GM21576 (cell line): ENCODE results near the gene MED25.

ENCODE experiments used
- ATAC-seq: cut with Tn5 transposase; IDR thresholded peaks from one replicate; pipeline ENCODE4 v1.9.1; 2021; ENCODE audit warnings: mild to moderate bottlenecking, moderate library complexity; ENCODE audit not compliant: unreplicated experiment

MED25 gene

GRCh38 chr19:49798574-49798973 is 19.5 kb upstream of the MED25 start:
- no peak for ATAC-seq

- ATAC-seq = no peak
Measured at GRCh38 chr19:49799271-49799797, 18.8 kb upstream of the MED25 start.

- no peak for ATAC-seq
Measured at GRCh38 chr19:49799798-49800376, 18.2 kb upstream of the MED25 start.

GRCh38 chr19:49800771-49801170 is 17.3 kb upstream of the MED25 start:
- ATAC-seq = no peak

GRCh38 chr19:49801401-49801888 is 16.6 kb upstream of the MED25 start:
- ATAC-seq = no peak

GRCh38 chr19:49801966-49802661 is 16.0 kb upstream of the MED25 start:
- ATAC-seq = no peak

GRCh38 chr19:49802836-49803528 is 15.1 kb upstream of the MED25 start:
- ATAC-seq = no peak

GRCh38 chr19:49803529-49803856 is 14.6 kb upstream of the MED25 start:
- ATAC-seq = no peak

- ATAC-seq = no peak
Measured at GRCh38 chr19:49805822-49806619, 12.1 kb upstream of the MED25 start.

- no peak for ATAC-seq
Measured at GRCh38 chr19:49806620-49806959, 11.5 kb upstream of the MED25 start.

- no peak for ATAC-seq
Measured at GRCh38 chr19:49807058-49807903, 10.8 kb upstream of the MED25 start.

GRCh38 chr19:49807904-49808675 is 10.0 kb upstream of the MED25 start:
- ATAC-seq = no peak

GRCh38 chr19:49808711-49809159 is 9.4 kb upstream of the MED25 start:
- no peak for ATAC-seq

GRCh38 chr19:49809160-49809940 is 8.7 kb upstream of the MED25 start:
- no peak for ATAC-seq

- no peak for ATAC-seq
Measured at GRCh38 chr19:49809941-49810389, 8.1 kb upstream of the MED25 start.

- no peak for ATAC-seq
Measured at GRCh38 chr19:49811328-49811727, 6.8 kb upstream of the MED25 start.

GRCh38 chr19:49812452-49812996 is 5.6 kb upstream of the MED25 start:
- ATAC-seq = no peak
